HG03460 (cell line): ENCODE data around the gene GRIP2.

Experiments used
- ATAC-seq: cut with Tn5 transposase; IDR thresholded peaks from one replicate; pipeline ENCODE4 v1.9.1; 2021; ENCODE audit not compliant: unreplicated experiment

The GRIP2 gene

DNA sequence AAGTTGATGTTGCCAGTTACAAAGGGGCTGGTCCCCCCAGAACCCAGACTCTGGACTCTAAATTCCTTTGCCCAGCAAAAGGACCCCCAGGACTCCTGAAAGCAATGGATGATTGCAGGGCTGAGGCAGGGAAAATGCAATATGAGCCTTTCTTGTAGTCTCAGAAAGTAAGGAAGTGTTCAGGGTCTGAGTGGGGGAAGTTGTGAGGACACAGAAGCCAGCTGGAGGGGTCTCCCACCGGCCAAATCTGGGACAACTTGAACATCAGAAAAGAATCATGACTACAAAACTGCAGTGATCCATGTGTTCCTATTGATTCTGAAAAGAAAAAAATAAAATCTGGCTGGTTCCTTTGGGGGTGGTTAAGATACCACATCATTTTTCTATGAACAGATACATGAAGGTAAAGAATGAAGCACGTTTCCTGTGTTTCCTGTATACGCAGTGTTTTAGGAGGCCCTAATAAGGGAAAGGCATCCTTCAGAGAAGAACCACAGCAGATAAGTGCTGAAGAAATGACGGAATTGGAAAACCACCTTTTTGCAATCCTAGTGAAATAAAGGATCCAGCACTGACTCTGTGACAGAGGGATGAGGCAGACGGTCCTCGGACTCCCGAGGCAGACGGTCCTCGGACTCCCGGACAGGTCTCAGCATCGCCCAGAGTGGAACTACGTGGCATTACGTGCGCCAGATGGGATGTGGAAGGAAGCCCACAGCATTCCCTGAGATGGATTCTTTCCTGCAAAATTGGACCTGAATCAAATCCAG is 22.2 kb upstream of the GRIP2 start:
- ATAC-seq, result no peak

DNA sequence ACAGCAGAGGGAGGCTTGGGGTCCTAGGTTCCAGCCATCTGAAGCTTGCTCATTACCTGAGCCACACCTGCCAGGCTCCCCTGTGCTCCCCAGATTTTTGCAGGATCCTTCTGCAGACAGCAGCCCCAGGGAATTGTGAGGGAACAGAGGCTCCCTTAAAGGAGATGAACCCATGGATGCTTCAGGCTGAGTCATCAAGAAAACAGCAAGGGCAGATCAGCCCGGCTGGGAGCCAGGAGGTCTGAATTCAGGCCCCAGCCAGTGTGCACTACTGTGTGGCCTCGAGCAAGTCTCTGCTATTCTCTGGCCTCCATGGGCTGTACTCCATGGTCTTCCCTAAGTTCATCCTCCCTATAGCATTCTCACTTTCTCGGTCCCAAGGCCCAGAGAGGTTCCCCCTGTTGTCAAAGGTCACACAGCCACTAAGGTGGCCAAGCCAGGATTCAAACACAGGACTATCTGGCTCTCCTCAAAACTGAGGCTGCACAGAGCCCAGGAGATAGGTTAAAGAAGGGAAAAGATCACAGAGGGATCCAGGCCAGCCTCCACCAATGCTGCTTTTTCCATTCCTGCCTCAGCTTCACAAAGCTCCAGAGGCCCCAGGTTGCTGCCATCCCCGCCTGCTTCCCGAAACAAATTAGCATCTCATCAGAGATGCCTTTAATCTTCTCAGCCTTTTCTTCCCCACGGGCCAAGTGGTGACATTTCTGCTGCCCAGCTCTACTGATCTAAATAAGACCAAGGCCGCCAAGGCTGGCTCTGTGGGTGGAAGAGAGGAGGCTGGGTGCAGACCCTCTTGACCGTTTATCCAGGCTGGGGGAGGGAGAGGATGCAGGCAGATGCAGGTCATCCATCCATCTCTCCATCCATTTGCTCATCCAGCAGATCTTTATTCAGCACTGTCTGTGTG is 21.2 kb upstream of the GRIP2 start:
- no peak for ATAC-seq

DNA sequence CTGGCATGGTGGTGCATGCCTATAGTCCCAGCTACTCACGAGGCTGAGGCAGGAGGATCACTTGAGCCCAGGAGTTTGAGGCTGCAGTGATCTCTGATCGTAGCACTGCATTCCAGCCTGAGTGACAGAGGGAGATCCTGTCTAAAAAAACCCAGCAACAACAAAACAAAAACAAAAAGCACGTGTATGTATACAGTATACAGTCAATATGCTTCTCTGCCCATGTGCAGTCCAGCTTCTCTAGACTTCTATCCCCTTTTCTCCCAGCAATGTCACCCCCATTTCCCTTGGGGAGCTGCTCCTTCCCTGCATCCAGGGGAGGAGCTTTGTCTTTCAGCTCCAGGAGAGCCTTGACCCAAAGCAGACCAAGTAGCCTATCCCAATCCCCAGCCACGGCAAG is 20.0 kb upstream of the GRIP2 start:
- ATAC-seq, result no peak

DNA sequence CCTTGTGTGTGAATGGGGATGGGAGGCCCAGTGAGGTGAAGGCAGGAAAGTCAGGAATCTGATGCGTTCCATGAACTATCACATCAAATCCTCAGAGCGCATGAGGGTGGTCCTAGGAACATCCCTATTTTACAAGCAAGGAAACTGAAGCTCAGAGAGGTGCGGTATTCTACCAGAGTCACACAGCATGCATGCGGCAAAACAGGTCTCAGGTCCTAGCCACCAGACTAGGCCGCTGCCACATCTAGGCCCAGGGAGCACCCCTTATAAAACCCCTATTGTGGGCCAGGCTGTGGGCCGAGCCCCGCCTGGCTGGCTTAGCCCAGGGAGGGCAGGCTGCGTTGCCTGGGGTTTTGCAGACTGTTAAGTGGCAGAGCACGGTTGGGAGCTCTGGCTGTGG is 17.9 kb upstream of the GRIP2 start:
- ATAC-seq, result no peak

DNA sequence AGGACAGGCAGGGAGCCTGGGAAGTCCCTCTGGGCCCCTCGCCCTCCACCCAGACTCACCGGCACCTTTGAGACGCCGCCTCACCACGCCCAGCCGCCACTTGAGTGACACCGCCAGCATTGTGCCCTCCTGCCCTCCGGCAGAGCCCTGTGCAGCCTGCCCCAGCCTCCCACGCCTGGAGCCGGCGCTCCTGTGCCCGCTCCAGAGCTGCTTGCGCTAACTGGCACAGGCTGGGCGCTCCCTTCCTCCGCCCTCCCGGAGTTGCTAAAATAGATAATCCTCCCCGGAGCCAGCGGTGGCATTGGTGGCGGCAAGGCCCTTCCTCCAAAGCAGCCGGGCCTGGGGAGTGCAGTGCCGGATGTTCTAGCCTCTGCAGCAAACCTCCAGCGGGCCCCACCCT is 15.7 kb upstream of the GRIP2 start:
- no peak for ATAC-seq

DNA sequence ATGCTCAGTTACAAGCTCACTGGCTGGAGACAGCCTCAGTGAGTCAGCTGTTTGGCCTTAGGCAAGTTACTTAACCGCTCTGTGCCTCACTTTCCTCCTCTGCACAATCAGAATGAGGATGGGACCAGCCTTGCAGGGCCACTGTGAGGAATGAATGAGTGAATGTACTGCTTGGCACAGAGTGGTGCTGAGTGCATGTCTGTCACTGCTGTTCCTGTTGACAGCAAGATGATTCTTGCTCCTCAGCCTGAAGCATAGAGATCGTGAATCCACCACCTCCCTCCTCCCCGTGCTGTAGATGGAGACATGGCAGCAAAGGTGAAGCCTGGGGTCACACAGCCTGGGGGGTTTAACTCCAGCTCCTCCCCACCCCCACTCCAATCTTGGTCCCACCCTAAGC is 14.6 kb upstream of the GRIP2 start:
- ATAC-seq, result no peak

DNA sequence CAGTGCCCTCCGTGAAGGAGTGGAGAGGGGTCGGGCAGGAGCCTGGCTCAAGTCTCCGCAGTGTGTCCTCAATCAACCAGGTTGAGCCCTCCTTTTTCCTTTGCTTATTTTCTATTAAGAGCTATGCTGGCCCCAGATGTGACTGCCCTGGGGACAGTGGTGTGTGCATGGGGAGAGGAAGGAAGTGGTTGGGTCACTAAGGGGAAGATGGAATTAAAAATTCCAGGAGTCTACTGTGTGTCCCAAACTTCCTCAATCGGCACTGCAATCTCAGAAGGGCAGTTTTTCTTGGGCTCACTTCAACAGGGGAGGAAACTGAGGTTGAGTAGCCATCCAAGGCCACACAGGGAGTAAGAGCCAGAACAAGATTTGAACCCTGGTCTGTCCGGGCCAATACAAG is 13.7 kb upstream of the GRIP2 start:
- no peak for ATAC-seq

DNA sequence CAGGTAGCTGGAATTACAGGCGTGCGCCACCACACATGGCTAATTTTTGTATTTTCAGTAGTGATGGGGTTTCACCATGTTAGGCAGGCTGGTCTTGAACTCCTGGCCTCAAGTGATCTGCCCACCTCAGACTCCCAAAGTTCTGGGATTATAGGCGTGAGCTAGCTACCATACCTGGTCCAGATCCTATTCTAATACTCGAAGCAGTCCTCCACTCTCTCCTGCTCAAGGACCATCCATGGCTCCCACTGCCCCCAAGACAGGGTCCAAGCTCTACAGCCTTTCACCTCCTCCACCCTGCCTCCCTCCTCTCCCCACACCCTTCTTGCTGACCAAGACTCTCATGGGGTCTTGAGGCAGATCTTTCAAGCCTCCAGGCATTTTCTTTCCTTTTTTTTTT is 12.6 kb upstream of the GRIP2 start:
- no peak for ATAC-seq

DNA sequence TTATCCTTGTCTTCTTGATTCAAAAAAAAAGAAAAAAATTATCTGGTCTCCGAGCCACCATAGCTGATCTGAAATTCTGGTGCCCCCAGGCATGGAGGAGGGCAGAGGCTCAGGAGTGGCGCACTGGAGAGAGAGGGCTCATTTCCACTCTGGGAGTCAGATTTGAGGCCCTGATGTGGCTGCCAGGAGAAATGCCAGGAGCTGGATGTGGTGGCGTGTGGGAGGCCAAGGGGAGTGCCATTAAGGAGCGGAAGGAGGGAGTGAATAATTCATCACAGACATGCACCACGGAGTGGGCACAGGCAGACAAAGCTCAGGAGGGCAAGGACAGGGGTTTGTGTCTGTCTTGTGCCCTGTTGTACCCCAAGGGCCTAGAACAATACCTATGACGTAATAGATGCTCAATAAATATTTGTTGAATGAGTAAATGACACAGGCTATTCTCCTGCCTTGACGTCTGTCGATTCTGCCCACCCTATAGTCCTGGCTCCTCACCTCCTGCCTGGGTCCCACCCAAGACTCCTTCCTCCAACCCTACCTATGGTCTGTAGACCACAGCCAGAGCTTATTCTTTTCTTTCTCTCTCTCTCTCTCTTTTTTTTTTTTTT is 12.0 kb upstream of the GRIP2 start:
- no peak for ATAC-seq

DNA sequence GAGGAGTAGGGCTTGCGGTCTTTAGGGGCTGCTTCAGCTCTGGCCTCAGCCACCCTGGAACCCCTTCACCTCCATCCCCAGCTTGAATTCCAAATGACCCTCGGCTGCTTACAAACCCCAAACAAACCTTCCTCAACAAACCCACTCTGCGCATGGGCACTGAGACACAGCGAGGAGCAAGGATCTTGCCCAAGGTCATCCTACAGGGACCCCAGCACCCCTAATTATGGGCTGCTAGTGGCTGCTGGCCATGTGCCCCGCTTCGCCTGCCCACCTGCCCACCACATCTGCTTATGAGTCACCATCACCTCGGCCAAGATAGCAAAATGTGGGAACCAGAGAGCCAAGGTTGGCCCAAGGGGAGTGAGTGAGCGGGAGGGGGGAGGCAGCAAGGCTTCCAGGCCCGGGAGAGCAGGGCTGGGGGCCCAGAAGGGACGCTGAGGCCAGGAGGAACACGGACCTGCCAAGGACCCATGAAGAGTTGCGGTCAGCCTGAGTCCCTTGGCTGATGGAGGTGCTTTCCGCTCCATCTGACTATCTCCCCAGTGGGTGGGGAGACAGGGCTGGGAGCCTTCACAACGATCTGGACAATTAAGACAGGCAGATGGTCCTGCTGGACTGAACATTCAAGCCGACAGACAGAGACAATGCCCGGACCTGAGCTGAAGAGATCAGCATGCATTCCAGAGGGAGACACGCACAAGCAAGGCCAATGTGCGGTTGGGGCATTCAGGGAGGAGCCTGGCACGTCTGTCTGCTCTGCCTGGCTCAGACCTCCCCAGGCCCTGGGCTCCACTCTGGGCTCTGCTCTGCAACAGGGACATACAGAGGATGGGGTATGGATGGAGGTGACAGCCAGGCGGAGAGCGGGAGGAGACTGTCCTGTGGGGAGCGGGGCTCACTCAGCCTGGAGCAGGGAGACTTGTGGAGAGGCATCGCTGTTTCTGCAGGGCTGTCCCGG is 10.8 kb upstream of the GRIP2 start:
- no peak for ATAC-seq

DNA sequence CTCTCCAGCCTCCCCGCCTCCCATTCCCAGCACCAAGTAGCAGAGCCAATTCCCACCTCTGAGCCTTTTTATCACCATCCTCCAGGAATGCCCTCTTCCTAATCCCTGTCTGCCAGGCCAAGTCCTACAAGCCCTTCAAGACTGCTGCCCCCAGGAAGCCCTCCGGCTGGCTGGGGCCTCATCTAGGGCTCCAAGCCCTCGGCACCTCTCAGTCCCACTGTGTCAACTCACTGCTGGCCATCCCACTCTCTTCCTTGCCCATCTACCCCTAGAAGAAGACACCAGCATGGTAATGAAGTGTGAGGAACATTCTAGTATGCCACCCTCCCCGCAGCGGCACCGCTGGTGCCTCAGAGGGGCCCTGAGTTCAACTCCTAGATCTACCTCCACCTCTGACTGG is 10.0 kb upstream of the GRIP2 start:
- no peak for ATAC-seq

DNA sequence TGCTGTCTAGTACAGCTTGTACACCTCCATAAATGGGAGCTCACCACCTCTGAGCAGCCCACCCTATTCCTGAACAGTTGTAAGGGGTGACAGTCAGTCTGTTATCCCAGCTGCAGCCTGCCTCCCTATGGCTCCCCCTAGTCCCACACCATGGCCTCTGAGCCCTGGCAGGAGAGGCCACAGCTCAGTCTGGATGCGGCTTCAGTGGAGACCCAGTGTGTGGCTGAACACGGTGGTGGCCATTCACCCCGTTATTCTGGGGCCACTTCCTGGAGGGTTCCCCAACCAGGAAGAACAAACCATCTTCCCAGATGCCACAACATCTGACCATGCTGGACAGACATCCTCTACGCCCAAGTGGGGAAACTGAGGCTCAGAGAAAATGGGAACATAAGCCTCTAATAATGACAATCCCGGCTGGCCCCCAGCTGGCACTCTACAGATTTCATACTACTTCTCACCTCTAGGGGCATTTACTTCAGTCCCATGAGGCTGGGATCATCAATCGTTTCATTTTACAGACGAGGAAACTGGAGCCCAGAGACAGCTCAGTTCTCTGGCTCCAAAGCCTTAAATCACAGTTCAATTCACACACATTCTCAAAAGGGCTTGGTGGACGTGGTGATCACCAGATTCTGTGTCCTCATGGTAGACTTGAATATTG is 9.2 kb upstream of the GRIP2 start:
- no peak for ATAC-seq

DNA sequence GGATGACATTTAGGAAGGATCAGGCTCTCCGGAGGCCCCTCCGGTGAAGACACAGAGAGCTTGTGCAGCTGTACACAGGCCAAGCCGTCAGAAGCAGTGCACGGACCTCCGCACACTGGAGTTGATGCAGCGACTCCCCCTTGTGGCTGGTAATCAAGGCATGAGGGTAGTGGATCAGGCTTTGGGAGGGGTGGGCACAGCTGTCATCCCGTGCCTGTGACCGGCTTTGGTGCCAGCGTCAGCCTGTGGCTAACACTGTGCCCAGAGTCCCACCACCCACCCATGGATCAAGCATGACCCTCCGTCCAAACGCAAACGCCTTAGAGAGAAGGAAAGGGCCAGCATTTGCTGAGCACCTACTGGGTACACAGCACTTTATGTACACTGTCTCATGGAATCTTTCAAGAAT is 8.2 kb upstream of the GRIP2 start:
- no peak for ATAC-seq

DNA sequence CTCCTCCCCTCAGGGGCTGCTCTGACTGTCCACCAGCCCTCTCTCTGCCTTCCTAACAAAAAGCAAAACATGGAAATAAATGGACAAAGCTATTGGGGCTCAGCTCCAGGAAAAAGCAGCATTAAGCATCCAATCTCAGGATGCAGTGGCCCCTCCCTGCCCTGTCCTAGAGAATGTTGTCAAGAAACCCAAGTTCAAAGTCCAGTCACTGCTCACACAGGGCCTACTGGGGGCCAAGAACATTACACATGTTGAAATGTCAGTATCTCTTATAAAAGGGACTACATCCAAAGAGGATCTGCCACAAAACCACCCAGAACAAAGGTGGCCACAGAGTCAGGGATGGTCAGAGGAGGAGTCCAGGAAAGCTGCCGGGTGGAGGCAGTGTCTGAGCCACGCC is 7.6 kb upstream of the GRIP2 start:
- ATAC-seq, result no peak

DNA sequence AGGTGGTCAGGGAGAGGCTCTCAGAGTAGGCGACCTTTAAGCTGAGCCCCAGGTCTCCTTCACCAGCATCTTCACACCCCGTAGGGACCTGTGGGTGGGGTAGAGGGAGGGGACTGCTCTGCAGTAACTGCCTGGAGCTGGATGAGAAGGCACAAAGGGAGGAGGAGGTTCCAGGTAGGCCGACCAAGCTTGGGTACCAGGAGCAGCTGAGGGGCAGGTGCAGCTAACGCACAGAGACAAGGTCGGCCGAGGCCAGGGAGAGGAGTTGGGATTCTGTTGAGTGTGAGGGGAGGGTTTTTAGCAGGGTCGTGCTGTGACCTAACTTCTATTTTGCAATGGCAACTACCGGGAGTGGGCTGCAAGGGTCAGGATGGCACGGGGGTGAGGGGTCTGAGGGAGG is 5.9 kb upstream of the GRIP2 start:
- no peak for ATAC-seq

DNA sequence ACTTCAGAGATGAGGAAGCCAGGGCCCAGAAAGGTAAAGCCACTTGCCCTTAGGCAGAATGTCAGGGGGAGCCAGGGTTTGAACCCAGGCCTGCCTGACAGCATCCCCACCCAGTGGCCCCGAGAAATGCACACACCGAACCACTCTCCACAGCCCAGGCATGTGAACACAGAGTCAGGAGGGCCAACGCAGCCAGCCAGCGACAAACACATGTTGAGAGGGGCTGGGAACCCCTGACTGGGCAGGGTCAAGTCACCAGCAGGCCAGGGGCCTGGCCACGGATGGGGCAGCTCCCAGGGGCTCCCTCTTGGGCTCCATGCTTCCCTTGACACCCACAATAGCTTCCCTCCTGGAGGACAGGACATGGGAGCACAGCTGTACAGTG is 5.1 kb upstream of the GRIP2 start:
- ATAC-seq, result no peak

DNA sequence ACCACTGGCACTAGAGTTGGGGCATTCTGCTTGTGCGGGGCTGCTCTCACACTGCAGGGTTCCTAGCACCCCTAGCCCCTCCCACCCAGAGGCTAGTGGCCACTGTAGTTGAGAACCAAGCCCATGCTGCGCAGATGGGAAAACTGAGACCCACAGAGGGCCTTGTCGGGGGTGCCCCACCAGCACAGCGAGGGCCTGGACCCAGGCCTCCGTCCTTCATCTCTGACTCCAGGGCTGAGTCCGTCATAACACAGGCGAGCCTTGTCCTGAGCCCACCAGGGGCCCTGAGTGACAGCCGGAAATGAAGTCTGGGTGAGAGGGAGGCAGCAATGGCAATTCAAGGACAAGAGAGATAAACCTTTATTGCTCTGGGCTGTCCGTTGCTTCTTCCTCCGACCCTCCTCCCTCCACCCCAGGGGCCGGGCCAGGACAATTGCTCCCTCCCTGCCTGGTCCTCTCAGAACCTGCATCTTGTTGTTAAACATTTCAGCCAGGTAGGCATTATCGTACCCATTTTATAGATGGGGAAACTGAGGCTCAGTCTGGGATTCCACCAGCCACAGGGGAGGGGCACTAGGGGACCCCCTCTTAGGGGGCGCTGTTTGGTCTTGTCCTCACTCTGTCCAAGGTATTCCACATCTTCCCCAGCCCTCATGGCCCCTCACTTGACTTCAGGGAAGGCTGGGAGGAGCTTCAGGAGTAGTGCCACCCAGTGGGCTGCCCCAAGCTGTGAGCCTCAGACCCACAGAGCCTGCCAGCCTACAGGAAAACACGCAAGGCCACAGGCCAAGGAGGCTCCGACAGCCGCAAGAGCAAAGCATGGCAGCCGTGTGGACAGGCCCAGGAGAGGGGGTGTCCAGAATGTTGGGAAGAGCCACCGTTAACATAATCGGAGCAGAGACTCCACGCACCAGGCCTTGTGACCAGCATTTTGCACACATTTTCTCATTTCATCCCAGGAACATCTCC is 4.4 kb upstream of the GRIP2 start:
- no peak for ATAC-seq

DNA sequence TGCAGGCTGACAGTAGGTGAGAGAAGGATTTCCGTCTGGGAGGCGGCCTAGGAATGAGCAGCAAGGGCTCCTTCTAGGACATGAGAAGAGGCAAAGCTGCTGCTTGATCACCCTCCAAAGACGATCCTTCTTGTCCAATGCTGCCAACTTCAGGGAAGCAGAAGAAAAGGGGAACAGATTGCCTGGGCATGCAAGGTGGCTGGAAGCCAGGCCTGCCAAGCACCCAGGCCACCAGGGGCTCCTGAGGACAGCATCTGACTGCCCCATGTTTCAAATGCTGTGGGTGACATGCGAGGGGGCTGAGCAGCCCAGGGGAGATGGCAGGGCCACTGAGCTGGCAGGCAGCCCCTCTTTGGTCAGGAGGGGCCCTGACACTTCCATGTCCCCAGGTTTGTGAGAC is 3.3 kb upstream of the GRIP2 start:
- ATAC-seq, result no peak

DNA sequence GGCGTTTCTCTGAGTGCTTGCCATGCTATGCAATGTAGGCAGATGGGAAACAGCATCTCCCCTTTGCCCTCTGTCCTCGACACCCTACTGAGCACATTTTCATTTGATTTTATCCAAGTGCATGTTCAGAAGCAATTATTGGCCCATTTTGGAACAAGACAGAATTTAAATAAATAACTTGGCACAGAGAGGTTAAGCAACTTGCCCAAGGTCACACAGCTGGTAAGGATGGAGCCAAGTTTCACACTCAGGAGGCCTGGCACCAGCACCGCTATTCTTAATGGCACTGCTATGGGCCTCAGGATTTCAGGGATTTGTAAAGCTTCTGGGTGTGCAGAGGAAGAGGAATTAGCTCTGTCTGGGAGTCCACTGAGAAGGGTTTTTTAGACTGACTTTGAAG is 2.5 kb upstream of the GRIP2 start:
- ATAC-seq, result no peak
